ENCODE data around the gene HOXC6. TPM values are rescaled to one million over a fixed set of nuclear protein-coding genes. Genes with fewer than 3 reads are reported as not detected.
"Not testable (repeated sequence)": the region's sequence is repeated elsewhere in the genome, so short reads cannot be mapped to it uniquely, and the experiment has no call there.

Gene HOXC6
- total RNA-seq, 6 experiments from 2014 or later, result not detected

- ATAC-seq, result no peak
- TF ChIP-seq POLR2A (IDR thresholded peaks at IDR 0.05), result no peak
- no peak for TF ChIP-seq CTCF (IDR thresholded peaks at IDR 0.05)
- Histone ChIP-seq H3K4me1 (no peaks in the 10 kb centered on the region), H3K27me3 (peaks cover 0 to 4% of the 10 kb centered on the region in 2 donors), H3K36me3 (no peaks in the 10 kb centered on the region), H3K9me3 (no peaks in the 10 kb centered on the region), H3K27ac (no peak overlapping the region), H3K4me3 (no peak overlapping the region)
- WGBS (ENCODE audit: insufficient coverage, low coverage, low lambda C conversion rate, missing lambda C conversion rate), result 46% methylated on average over 2 of the region's 2 CpGs
- no peak for DNase-seq
- intact Hi-C loops (cut with DNase I), result no loop called here
These were observed 13.0 kb downstream of the HOXC6 start for GRCh38 chr12:54041097-54041690.

GRCh38 chr12:54042033-54042432 is 13.8 kb downstream of the HOXC6 start:
- H3K4me1 ChIP-seq; H3K9me3 ChIP-seq; intact Hi-C loops (cut with DNase I); H3K36me3 ChIP-seq; DNase-seq; H3K4me3 ChIP-seq; ATAC-seq; H3K27ac ChIP-seq: not testable (repeated sequence)
- 55% methylated on average over 6 of the region's 6 CpGs for WGBS (ENCODE audit: insufficient coverage, low coverage, low lambda C conversion rate, missing lambda C conversion rate)
- peaks cover 0 to 12% of the 10 kb centered on the region in 2 donors for H3K27me3 ChIP-seq

GRCh38 chr12:54042970-54043853 is 15.0 kb downstream of the HOXC6 start:
- 41% methylated on average over 3 of the region's 6 CpGs for WGBS (ENCODE audit: insufficient coverage, low coverage, low lambda C conversion rate, missing lambda C conversion rate)
- Histone ChIP-seq H3K9me3 (no peaks in the 10 kb centered on the region), H3K27me3 (peaks cover 0 to 24% of the 10 kb centered on the region in 2 donors), H3K27ac (no peak overlapping the region), H3K4me3 (no peak overlapping the region), H3K36me3 (no peaks in the 10 kb centered on the region), H3K4me1 (no peaks in the 10 kb centered on the region)
- intact Hi-C loops (cut with DNase I), result no loop called here
- TF ChIP-seq POLR2A (IDR thresholded peaks at IDR 0.05) (no peak), CTCF (IDR thresholded peaks at IDR 0.05) (no peak)
- ATAC-seq, result no peak
- no peak for DNase-seq

- DNase-seq, result no peak
- 31% methylated on average over 4 of the region's 5 CpGs for WGBS (ENCODE audit: insufficient coverage, low coverage, low lambda C conversion rate, missing lambda C conversion rate)
- no peaks in the 10 kb centered on the region for H3K4me1 ChIP-seq
These were observed 16.3 kb downstream of the HOXC6 start for GRCh38 chr12:54044425-54045103.

More at GRCh38 chr12:54044425-54045103, 16.3 kb downstream of the HOXC6 start:
- H3K9me3 ChIP-seq, result no peaks in the 10 kb centered on the region
- ATAC-seq, result no peak
- TF ChIP-seq POLR2A (IDR thresholded peaks at IDR 0.05) (no peak), CTCF (IDR thresholded peaks at IDR 0.05) (no peak)
- H3K27ac ChIP-seq, result no peak overlapping the region
- no peaks in the 10 kb centered on the region for H3K36me3 ChIP-seq
- peaks cover 0 to 35% of the 10 kb centered on the region in 2 donors for H3K27me3 ChIP-seq
- intact Hi-C loops (cut with DNase I), result no loop called here
- no peak overlapping the region for H3K4me3 ChIP-seq
